HCT116 (cell line): ENCODE data around the gene GET3.

Experiments
- CTCF ChIP-seq, 3 experiments: fragments of 200-600 bp in 1 of 3; sonication (generic) in 1 of 3; IDR thresholded peaks in 2 of 3; conservative IDR thresholded peaks in 1 of 3; 2 replicates each; pipeline ENCODE4 v1.5.1; 2012 to 2017; ENCODE audit warnings: low read depth in 2 of 3, low read length in 2 of 3, antibody characterized with exemption in 1 of 3, borderline replicate concordance in 1 of 3, control low read depth in 1 of 3, mild to moderate bottlenecking in 1 of 3, mixed read lengths in 1 of 3, mixed run types in 1 of 3, moderate library complexity in 1 of 3; ENCODE audit not compliant: insufficient read depth in 1 of 3
- EZH2 ChIP-seq: fragments of 200-600 bp; sonication (generic); IDR thresholded peaks from 2 replicates; pipeline ENCODE4 v1.6.1; 2017; ENCODE audit warnings: antibody characterized with exemption, mixed run types
- JUND ChIP-seq: IDR thresholded peaks from 2 replicates; pipeline ENCODE4 v1.6.1; 2012
- SRF ChIP-seq: IDR thresholded peaks from 2 replicates; pipeline ENCODE4 v1.6.1; 2012; ENCODE audit warnings: low read depth

- TF ChIP-seq CTCF (IDR thresholded peaks at IDR 0.05 in 2 of 3, conservative IDR thresholded peaks at IDR 0.05 in 1 of 3; ENCODE audit: borderline replicate concordance in 1 of 3, insufficient read depth in 1 of 3, low read depth in 2 of 3, low read length in 2 of 3) (no peak), EZH2 (no peak), JUND (no peak), SRF (no peak)
Measured at GRCh38 chr19:12797141-12797587, 59.9 kb downstream of the GET3 start.
